ENCODE data around the gene TOP2A.

- TF ChIP-seq, protein P1, sequence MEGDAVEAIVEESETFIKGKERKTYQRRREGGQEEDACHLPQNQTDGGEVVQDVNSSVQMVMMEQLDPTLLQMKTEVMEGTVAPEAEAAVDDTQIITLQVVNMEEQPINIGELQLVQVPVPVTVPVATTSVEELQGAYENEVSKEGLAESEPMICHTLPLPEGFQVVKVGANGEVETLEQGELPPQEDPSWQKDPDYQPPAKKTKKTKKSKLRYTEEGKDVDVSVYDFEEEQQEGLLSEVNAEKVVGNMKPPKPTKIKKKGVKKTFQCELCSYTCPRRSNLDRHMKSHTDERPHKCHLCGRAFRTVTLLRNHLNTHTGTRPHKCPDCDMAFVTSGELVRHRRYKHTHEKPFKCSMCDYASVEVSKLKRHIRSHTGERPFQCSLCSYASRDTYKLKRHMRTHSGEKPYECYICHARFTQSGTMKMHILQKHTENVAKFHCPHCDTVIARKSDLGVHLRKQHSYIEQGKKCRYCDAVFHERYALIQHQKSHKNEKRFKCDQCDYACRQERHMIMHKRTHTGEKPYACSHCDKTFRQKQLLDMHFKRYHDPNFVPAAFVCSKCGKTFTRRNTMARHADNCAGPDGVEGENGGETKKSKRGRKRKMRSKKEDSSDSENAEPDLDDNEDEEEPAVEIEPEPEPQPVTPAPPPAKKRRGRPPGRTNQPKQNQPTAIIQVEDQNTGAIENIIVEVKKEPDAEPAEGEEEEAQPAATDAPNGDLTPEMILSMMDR (IDR thresholded peaks at IDR 0.05): no peak
- TF ChIP-seq POLR2A (IDR thresholded peaks at IDR 0.05): no peak
Measured at GRCh38 chr17:40373999-40374398, 43.7 kb downstream of the TOP2A start.
